Stimulated activated CD4-positive, alpha-beta T cell treated with anti-CD3 and anti-CD28 coated beads, TNF-alpha, amount 100 ng/mL, for 4 hours (primary cell): ENCODE measurements around the gene SYNPO2.
"Not testable (repeated sequence)": the region's sequence is repeated elsewhere in the genome, so short reads cannot be mapped to it uniquely, and the experiment has no call there.

Experiments used
- DNase-seq, 3 experiments: peaks; one replicate each; pipeline ENCODE4 v3.0.0-alpha.2; 2020; ENCODE audit warnings: low read depth in 3 of 3

The SYNPO2 gene

GRCh38 chr4:119067125-119067524, 178.5 kb downstream of the SYNPO2 start:
- not testable (repeated sequence) for DNase-seq

DNA sequence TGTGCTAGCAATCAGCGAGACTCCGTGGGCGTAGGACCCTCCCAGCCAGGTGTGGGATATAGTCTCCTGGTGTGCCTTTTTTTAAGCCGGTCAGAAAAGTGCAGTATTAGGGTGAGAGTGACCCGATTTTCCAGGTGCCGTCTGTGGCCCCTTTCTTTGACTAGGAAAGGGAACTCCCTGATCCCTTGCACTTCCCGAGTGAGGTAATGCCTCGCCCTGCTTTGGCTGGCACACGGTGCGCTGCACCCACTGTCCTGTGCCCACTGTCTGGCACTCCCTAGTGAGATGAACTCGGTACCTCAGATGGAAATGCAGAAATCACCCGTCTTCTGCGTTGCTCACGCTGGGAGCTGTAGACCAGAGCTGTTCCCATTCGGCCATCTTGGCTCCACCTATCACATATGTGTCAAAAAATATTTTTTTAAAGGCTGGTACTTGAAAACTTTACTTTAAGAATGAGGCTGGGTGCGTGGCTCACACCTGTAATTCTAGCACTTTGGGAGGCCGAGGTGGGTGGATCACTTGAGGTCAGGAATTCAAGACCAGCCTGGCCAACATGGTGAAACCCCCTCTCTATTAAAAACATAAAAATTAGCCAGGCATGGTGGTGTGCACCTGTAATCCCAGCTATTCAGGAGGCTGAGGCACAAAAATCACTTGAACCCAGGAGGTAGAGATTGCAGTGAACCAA, 179.2 kb downstream of the SYNPO2 start:
- DNase-seq, result not testable (repeated sequence)

DNA sequence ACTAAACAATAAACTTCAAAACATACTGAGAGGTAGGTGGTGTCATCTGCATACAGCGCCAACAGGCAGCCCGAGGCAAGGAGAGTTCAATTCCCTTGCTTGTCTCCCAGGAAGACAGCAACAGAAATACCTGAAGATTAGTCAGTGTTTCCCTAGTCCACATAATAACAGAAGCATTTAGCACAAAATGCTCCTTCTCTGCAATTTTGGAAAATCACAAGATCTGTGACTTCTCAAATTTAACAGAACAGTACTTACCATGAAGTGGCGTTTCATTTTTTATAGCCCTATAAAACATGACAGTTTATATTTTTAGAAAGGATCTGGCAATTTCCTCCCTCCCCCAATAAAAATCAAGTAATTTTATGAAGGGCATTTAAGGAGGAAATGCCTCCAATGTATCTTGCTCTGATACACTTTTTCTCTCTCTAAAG, 179.9 kb downstream of the SYNPO2 start:
- DNase-seq, result no peak

- DNase-seq, result no peak
These were observed 181.6 kb downstream of the SYNPO2 start for GRCh38 chr4:119070301-119070700.

DNA sequence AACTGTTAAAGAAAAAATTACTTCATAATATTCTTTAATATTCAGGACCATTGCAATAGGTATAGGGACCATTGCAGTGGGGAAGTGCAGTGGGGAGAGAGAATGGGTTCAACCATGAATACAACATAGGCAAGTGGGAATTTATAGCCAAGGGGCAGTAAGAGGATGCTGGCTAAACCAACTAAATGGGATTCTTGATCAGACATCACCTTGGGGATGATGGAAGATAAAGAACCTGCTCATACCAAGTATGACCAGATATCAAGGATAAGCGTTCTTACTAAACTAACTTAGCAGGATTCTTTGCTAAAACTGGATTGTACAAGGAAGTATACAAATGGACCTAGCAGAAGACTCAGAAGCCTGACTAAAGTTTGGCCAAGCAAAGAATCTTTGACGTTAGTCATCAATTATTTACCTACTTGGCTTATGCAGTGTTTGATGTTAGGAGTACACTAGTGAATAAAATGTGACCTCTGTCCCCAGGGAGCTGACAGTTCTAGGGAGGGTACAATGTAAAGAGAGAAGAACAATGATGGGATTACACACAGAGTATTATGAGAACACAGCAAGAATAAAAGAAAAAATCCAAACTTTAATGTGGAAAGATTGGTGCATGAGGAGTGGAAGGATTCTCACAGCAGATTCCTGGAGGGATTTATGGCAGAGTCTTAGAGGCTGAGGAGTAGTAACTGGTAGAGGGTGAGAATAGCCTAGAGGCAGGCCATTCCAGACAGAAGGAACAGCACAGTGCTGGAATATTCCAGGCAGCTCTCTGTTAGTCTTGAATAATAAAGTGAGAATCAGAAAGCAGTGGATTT, 192.3 kb downstream of the SYNPO2 start:
- DNase-seq, result no peak

- no peak for DNase-seq
These were observed 192.8 kb downstream of the SYNPO2 start for GRCh38 chr4:119081542-119081859.

DNA sequence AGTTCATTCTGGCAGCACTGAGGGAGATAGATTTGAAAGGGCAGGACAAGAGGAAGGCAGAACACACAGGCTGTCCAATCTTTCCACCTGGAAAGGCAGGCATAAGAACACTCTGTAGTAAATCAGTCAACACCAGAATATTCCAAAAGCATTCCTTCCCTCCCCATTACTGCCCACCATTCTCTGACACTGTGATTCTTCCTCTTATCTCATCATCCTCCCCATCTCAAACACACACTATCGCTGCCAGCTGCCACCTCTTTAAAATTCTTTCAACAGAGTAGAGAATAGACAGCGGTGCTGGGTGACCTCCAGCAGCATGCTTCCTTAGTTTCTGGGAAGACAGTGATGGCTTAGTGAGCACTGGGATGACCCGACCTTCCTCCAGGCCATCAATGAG, 193.3 kb downstream of the SYNPO2 start:
- no peak for DNase-seq

DNA sequence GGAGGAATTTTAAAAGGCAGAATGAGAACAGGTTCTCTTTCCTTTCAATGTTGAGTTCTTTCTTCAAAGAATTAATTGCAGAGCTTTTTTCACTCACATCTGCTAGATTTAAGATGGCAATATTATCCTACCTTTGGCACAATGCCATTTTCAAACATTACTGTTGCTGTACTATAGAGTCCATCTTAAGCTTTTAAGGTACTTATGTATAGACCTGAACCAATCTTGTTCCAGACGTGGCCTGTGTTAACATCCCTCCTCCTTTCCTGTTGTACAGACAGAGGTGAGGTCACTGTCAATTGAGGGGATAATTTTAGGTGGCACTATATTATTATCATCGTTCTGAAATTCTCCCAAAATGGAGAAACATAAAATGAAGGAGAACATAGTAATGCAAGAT, 194.0 kb downstream of the SYNPO2 start:
- no peak for DNase-seq

DNA sequence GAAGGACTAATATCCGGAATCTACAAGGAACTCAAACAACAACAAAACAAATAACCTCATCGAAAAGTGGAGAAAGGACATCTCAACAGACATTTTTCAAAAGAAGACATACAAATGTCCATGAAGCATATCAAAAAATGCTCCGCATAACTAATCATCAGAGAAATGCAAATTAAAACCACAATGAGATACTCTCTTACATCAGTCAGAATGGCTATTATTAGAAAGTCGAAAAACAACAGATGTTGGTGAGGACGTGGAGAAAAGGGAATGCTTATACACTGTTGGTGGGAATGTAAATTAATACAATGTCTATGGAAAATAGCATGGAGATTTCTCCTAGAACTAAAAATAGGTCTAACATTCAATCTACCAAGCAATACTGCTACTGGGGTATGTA, 195.9 kb downstream of the SYNPO2 start:
- DNase-seq, result no peak

DNA sequence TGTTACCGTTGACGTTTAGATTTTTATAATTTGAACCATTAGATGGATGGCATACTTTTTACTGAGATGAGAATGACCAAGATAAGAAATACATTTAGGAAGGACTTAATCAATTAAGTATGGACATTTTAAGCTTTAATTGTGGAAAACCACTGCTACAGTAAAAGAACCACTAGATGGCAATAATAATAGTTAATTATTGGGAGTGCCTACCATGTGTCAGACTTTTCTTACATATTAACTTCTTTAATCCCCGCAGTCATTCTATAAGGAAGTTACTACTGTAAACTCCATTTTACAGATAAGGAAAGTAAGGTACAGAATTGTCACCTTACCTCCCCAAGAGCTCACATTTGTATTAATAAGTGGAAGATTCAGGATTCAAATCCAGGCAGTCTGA, 198.5 kb downstream of the SYNPO2 start:
- DNase-seq, result no peak

GRCh38 chr4:119087656-119088055, 199.0 kb downstream of the SYNPO2 start:
- no peak for DNase-seq

- no peak for DNase-seq
These were observed 204.6 kb downstream of the SYNPO2 start for GRCh38 chr4:119093042-119093827.

DNA sequence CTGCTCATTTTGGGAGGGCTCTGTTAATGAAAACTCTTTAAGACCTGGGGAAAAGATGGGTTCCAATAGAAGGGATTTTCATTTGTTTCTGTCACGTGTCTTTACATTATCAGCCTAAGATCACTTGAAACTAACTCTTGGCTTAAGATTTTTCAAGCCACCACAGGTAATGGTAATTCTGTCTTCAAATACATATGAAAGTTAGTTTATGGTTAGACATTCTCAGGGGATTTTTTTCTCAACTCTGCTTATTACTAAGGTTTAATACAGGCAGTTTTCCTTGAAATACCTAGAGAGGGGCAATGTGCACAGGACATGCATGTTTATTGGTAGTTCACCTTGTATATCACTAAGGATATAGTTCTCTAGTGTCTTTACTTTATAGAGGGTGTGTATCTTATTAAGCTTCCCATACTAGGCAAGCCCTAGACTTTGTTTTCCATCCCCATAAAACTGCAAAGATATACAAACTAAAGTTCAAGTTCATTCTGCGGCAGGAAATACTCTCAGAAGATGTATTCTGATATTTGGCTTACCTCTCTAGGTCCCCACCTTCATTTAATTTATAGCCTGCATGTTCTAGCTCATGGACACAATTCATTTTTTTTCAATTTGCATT, 208.7 kb downstream of the SYNPO2 start:
- no peak for DNase-seq

- DNase-seq, result no peak
These were observed 209.7 kb downstream of the SYNPO2 start for GRCh38 chr4:119098306-119098705.

DNA sequence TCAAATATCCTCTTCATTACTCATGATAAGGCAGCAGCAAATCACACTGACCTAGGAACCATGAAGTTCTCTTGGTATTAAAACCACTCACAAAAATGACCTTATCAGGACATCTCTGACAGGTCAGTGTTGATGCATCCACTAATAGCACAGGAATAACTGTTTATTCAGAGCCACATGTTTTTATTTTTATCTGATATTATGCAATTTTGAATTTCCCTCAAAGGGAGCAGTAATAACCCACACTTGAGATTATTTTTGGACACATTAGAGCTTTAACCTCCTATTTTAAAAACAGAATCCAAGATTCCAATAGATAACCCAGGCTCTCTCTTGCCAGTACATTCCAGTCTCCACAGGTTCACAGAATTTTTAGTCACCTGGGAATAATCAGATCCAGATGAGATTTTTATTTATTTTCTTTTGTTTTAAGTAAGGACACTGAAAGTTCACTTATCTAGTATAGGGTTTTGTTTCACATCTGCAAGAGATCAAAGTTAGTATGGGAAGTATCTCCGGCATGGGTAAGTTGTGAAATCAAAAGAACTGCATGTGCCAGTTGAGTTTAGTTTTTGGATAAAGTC, 210.7 kb downstream of the SYNPO2 start:
- no peak for DNase-seq

- DNase-seq, result no peak
These were observed 212.0 kb downstream of the SYNPO2 start for GRCh38 chr4:119100655-119101054.

DNA sequence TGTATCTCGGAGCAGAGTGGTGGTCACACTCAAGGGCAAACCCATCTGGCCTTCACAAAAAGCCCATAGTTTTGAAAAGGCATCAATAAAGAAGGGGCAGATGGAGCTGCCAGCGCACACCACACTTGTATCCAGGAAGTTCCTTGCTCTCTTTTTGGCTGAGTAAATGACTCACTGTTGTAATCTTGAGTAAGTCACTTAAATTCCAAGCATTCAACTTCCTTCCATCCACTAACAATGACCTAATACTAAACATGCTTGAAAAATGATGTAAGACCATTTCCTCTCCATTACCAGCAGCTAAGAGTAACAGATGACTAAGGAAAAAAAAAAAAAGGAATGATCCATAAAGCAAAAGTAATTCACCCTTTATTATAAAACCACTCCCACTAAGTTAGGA, 214.6 kb downstream of the SYNPO2 start:
- DNase-seq, result no peak

- DNase-seq, result no peak
These were observed 216.1 kb downstream of the SYNPO2 start for GRCh38 chr4:119104644-119105273.

DNA sequence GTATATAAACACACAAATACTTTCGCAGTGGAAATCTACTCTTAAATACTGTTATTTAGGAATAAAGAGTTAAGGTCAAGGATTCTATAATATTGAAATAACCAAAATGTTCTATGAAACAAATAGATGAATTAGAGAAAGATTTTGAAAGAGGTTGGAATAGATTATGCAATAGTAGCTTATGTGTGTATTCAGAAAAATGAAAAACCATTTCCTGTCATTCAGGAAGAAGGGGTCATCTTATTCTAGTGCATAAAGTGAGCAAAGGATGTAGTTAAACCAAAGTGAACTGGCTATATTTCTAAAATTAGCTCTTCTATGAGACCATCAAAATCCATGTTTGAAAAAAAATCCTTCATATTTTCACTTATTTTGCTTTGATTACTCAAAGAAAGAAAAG, 217.0 kb downstream of the SYNPO2 start:
- DNase-seq, result no peak

DNA sequence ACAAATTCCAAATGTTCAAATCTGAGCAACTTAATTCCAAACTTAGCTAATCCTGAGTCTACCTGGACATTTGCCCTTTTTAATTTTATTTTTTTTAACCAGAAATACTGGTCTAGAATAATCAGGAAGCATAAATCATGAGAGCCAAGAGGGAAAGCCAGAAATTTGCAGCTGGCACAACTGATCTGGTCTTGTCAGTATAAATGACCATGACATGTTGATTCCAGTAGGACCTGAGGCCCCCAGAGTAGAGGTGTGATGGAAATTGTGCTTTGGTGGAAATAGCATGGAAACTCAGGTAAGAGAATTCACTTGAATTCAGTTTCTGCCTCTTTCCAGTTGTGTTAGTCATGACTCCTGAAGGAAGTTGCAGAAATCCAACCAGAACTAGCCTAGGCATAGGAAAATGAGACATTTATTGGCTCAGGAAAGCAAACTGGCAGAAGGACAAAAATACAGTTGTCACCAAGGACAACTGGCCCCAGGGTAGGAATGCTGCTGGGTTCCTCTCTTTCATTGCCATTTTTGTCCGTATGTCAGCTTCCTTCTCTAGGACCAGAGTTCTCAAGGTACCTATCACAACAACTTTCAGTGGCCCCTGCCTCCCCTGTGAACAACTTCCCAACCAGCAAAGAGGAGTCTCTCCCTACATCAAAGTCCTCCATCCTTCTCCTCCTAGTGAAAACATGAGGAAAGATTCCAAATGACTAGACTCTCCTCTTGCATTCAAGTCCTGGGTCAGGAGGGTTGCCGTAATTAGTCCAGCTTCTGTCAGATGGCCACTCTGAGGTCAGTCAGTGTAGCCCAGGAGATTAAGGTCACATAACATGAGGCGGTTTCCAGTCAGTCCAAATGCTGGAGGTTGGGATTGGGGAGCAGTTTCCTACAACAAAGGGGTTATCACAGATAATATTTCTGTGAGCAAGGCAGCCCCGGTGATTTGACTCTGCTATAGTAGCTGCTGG, 217.7 kb downstream of the SYNPO2 start:
- no peak for DNase-seq
